ENCODE measurements around the gene PFKL.
"Not testable (repeated sequence)": the region's sequence is repeated elsewhere in the genome, so short reads cannot be mapped to it uniquely, and the experiment has no call there.

Gene PFKL

DNA sequence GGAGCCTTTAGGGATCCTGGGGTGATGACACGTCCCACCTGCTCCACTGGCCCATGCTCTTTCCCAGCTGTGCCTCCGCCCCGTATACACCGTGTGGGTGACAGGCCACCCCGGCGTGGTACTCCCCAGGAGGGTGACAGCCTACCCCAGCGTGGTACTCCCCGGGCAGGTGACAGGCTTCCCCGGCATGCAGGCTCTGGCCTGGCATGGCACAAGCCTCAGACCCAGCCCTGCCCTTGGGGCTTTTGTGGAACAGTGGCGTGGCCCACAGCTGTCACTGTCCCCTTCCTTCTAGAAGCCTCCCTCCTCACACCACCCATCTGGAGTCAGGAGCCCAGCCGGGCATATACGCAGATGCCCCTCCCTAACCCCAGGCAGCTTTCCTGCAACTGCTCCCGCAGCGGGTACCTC is 4.7 kb upstream of the PFKL start:
- no peak for DNase-seq

GRCh38 chr21:44295646-44296045 is 4.2 kb upstream of the PFKL start:
- no peak for DNase-seq

- DNase-seq: no peak
Measured at GRCh38 chr21:44296103-44296519, 3.7 kb upstream of the PFKL start.

GRCh38 chr21:44296916-44297315 is 2.9 kb upstream of the PFKL start:
- DNase-seq: no peak

GRCh38 chr21:44297525-44298290 is 2.1 kb upstream of the PFKL start:
- DNase-seq: peak; percentile 86

DNA sequence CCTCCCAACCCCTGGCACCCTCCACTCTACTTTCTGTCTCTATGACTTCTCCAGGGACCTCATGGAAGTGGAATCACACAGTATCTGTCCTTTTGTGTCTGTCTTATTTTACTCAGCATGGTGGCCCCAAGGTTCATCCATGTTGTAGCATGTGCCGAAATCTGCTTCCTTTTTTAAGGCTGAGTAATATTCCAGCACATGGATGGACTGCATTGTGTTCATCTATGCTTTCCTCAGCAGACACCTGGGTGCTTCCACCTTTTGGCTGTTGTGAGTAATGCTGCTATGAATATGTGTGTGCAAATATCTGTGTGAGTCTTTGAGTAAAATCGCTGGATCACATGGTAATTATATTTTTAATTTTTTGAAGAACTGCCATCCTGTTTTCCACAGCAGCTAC is 1.6 kb upstream of the PFKL start:
- DNase-seq: no peak

DNA sequence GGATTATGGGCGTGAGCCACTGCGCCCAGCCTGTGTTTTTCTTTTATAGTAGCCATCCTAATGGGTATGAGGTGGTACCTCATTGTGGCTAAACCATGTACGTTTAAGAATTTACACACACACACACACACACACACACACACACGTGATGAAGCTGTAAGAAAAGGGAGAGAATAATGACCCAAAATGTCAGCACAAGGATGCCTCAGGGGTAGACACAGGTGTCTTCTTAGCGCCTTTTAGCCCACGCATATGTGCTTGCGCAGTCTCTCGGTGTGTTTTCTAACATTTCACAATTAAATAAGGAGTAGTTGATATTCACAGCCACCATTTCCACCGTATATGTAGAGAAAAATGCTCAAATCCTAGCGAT is 782 bp upstream of the PFKL start:
- DNase-seq: no peak

GRCh38 chr21:44300262-44300959 is 558 bp downstream of the PFKL start:
- peak; percentile 76 for DNase-seq

DNA sequence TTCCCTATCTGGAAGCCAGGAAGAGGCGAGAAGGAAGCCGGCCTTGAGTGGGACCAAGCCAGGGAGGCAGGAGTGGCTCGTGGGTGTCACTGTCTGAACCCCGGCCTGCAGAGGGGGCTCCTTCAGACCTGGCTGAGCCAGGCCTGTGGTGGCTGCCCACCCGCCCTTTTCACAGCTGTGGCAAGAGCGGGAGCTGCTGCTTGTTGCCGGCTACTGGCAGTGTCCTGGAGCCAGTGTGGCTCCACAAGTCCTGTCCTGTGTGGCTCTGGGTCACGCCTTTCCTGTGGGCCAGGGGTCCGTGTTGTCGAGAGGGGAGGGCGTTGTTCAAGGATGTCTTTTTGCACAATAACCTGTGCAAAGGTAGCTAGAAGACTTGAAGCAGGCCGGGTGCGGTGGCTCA is 1.3 kb downstream of the PFKL start:
- DNase-seq: no peak

GRCh38 chr21:44301961-44302406 is 2.1 kb downstream of the PFKL start:
- DNase-seq: no peak

DNA sequence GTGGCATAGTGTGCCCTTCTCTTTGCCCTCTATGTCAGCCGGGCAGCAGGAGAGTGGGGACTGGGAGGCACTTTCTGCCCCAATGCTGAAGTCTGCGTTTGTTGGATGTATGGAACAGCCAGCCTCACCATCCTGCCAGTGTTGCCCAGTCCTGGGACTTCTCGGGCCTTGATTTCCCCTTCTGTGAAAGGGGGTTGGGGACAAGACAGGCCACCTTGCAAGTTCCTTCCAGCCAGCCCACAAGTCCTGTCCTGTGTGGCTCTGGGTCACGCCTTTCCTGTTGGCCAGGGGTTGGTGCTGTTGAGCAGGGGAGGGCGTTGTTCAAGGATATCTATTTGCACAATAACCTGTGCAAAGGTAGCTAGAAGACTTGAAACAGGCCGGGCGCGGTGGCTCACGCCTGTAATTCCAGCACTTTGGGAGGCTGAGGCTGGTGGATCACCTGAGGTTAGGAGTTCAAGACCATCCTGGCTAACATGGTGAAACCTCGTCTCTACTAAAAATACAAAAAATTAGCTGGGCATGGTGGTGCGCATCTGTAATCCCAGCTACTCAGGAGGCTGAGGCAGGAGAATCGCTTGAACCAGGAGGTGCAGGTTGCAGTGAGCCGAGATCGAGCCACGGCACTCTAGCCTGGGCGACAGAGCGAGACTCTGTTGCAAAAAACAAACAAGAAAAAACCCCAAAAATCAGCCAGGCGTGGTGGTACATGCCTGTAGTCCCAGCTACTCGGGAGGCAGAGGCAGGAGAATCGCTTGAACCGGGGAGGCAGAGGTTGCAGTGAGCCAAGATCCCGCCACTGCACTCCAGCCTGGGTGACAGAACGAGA is 2.9 kb downstream of the PFKL start:
- not testable (repeated sequence) for DNase-seq

DNA sequence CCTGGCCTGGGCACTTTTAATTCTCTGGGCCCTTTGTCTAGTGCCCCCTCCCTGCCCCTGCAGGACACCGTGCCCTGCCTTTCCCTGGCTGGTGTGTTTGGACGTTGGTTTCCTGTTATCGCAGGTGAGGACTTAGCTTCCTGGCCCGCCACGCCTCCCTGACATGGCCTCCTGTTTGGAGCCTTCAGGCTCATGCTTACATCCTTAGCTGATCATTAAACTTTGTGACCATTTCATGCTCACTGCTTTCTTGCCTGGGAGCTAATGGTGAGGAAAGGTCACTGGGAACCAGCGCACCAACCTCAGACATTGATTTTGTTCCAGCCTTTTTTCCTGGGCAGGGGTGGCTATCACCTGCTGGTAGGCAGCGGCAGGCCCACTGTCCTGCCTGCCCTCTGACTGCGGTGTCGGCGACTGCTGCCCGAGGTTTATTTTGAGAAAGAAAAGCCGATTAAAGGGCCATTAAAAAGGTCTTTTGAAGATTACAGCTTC is 3.7 kb downstream of the PFKL start:
- no peak for DNase-seq

DNA sequence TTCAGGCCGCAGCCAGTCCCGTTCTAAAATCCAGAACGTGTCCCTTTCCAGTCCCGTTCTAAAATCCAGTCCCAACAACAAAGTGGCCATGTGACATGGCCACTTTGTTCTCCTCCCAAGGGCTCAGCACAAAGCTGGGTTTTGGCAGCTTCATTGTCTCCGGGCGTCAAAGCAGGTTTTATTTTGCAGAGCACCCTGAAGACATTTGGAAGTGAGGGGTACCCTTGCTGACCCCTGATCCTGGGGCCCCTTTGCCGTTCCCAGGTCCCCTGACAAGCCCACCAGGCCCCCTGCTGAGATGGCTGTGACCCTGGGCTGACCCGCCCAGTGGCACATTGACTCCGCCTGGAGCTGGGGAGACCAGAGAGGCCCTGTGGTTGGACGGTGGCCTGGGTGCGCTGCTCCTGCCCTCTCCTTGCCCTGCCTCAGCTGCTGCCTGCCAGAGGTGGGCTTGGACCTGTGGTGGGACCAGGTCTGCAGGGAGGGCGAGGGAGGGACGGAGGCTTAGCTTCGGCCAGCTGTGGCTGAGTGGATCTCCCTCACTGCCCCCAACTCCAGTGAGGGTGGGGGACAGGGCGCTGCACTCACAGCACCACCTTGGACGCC is 4.3 kb downstream of the PFKL start:
- no peak for DNase-seq

DNA sequence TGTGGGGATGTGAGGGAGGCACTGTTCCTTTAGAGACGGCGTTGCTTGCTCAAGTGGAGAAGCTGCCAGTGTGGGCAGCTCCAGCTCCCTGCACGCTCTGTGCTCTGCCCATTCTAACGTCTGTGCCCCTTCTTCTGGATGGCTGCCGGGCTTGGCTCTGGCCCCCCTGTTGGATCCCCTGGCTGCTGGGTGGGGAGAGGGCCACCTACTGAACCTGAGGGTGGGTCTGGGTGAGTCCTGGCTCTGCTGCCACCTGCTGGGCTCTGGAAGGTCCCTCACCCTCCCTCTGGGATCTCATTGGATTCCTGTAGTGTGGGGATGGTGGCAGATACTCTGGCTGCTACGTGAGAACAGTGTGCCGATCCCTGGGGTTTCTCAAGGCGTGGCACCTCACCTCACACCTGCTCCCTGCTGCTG is 5.0 kb downstream of the PFKL start:
- peak; percentile 61 for DNase-seq

DNA sequence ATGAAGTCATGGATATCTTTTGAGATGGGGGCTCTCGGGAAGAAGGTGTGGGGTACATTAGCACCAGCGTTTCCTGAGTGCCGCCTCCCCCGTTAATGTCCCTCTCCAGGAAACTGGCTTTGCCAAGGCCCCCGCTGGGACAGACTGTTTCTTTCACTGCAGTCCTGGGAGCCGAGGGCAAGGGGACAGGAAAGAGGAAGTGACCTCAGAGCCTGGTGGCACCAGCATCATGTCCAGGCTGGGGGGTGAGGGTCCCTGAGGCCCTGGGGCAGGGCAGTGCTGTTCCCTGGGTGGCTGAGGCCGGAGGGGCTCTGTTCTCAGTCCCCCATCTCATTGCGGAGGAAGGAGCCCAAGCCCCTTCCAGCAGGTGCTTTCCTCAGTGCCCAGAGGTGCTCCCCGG is 5.8 kb downstream of the PFKL start:
- no peak for DNase-seq

GRCh38 chr21:44306936-44307704 is 7.3 kb downstream of the PFKL start:
- no peak for DNase-seq

GRCh38 chr21:44310628-44311507 is 11.0 kb downstream of the PFKL start:
- no peak for DNase-seq

- DNase-seq: no peak
Measured at GRCh38 chr21:44312089-44312488, 12.2 kb downstream of the PFKL start.

DNA sequence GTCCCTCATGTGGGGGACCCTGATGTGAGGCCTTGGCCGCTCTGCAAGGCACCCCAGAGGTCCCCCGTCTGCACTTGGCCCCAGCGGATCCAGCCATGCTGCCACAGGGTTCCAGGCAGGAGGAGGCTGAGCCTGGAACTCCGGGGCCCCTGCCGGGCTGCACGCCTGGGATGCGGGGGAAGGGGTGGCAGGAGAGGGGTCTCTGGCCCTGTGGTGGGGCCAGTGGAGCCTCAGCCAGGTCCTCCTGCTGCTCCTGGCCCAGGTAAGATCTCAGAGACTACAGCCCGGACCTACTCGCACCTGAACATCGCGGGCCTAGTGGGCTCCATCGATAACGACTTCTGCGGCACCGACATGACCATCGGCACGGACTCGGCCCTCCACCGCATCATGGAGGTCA is 12.9 kb downstream of the PFKL start:
- no peak for DNase-seq

DNA sequence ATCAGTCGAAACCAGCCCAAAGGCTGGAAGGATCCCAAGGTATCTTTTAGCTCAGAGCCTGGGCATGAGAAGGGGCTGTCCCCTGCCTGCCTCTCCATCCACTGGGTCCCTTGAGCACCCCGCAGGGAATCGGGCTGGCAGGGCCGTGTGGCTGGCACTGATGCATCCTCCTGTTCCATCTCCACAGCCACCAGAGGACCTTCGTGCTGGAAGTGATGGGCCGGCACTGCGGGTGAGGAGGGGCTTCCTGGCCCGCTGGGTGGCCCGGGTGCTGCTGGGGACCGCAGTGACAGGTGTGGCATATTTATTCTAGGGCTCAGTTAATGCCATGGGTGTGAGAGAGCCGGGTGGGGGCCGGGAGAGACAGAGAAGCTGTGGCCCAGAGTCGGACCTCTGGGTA is 13.6 kb downstream of the PFKL start:
- no peak for DNase-seq

- no peak for DNase-seq
Measured at GRCh38 chr21:44314128-44314527, 14.3 kb downstream of the PFKL start.

Measured in stimulated activated CD8-positive, alpha-beta memory T cell treated with anti-CD3 and anti-CD28 coated beads, Interleukin-4, amount 100 ng/mL, for 48 hours (primary cell).